ENCODE results near the gene MFNG. TPM values are rescaled to one million over a fixed set of nuclear protein-coding genes. Genes with fewer than 3 reads are reported as not detected.

MFNG gene
- polyA plus RNA-seq, 1 experiment = not detected

DNA sequence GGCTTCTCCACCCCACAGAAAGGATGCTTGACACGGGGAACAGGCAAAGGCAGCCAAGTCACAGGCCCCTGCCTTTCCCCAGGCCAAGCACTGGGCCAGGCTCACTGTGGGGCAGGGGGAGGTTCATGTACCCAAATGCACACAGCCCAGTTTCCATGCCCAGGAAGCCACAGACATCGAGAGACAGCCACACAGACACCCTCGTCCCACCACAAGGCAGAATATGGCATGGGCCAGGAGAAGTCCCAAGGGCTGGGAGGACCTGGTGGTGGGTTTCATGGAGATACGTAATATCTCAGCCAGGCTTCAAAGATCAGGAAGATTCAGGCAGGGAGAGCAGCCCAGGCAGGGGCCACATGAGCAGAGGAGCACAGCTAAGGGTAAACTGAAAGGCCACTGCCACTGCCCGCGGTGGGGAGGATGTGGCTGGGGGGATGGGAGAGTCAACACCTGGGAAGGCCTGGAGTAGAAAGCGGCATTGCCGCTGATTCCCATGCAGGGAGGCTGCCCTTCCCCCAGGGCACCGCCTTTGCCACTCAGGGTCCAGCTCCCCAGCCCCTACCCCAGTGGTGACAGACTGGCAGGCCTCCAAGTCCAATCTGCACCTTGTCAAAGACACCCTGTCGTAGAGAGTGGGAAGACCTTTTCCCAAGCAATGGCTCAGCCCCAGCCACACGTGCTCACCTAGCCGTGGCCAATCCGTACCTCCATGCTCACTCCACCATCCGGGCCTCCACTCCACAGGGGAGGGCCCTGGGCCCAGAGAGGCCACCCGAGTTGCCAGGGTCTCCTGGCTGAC lies 2.4 kb upstream of the MFNG start:
- peaks cover 1% of the 10 kb centered on the region; the same call in 1 of the 2 replicates for H3K36me3 ChIP-seq (ENCODE audit: control insufficient read depth, insufficient read depth, low read length)
- DNase-seq (ENCODE audit: low read depth) = no peak
- TF ChIP-seq, protein P1, sequence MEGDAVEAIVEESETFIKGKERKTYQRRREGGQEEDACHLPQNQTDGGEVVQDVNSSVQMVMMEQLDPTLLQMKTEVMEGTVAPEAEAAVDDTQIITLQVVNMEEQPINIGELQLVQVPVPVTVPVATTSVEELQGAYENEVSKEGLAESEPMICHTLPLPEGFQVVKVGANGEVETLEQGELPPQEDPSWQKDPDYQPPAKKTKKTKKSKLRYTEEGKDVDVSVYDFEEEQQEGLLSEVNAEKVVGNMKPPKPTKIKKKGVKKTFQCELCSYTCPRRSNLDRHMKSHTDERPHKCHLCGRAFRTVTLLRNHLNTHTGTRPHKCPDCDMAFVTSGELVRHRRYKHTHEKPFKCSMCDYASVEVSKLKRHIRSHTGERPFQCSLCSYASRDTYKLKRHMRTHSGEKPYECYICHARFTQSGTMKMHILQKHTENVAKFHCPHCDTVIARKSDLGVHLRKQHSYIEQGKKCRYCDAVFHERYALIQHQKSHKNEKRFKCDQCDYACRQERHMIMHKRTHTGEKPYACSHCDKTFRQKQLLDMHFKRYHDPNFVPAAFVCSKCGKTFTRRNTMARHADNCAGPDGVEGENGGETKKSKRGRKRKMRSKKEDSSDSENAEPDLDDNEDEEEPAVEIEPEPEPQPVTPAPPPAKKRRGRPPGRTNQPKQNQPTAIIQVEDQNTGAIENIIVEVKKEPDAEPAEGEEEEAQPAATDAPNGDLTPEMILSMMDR (IDR thresholded peaks at IDR 0.05; ENCODE audit: insufficient read depth, low read depth, low read length) = no peak
- no peak overlapping the region for H3K4me3 ChIP-seq (ENCODE audit: low read depth, low read length)
- ChIA-PET POLR2A (no interaction called here), CTCF (no interaction called here)
- no peaks in the 10 kb centered on the region for H3K27me3 ChIP-seq (ENCODE audit: control insufficient read depth, insufficient read depth, low read length)

DNA sequence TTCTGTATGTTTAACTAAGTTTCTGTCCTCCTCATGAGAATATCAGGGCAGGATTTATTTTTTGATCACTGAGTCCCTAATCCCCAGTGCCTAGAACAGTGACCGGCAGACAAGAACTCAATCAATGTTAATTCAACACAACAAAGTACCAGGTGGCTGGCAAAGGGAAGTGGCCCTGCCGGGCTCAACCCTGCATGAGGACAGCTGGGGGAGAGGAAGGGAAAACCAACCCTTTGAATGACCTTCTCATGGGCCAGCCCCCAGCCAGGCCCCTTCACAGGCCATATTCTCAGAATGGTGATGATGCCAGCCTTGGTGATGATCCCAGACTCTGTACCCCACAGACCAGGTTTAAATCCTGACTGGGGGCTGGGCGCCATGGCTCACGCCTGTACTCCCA lies 1.4 kb upstream of the MFNG start:
- CTCF ChIA-PET = no interaction called here
- TF ChIP-seq, protein P1 (IDR thresholded peaks at IDR 0.05; ENCODE audit: insufficient read depth, low read depth, low read length) = no peak
- POLR2A ChIA-PET = no interaction called here
- Histone ChIP-seq H3K36me3 (ENCODE audit: control insufficient read depth, insufficient read depth, low read length) (peaks cover 1% of the 10 kb centered on the region; the same call in 1 of the 2 replicates), H3K27me3 (ENCODE audit: control insufficient read depth, insufficient read depth, low read length) (no peaks in the 10 kb centered on the region), H3K4me3 (ENCODE audit: low read depth, low read length) (no peak overlapping the region)
- no peak for DNase-seq (ENCODE audit: low read depth)

DNA sequence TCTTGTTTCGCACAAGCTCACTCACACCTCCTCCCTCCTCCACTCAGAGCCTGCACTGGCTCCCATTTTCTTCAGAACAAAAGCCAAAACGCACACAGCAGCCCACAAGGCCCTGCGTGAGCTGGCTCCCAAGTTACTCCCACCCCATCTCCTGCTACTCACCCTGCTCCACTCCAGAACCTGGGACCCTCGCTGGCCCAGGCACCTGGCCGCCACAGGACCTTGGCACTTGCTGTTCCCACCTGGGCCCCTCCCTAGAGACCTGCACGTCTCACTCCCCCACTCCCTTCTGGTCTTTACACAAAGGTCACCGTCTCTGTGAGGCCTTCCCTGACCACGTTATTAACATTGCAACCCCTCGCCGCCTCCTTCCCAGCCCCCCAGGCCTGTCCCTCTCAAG lies 945 bp upstream of the MFNG start:
- TF ChIP-seq, protein P1 (IDR thresholded peaks at IDR 0.05; ENCODE audit: insufficient read depth, low read depth, low read length) = no peak
- CTCF ChIA-PET = interaction anchor here (0.8 kb wide), 1 partner anchor 17 kb away, joined by 3 read pairs; no protein-coding TSS in a partner anchor
- POLR2A ChIA-PET = no interaction called here
- no peak overlapping the region for H3K4me3 ChIP-seq (ENCODE audit: low read depth, low read length)
- peaks cover 1% of the 10 kb centered on the region; the same call in 1 of the 2 replicates for H3K36me3 ChIP-seq (ENCODE audit: control insufficient read depth, insufficient read depth, low read length)
- H3K27me3 ChIP-seq (ENCODE audit: control insufficient read depth, insufficient read depth, low read length) = no peaks in the 10 kb centered on the region
- DNase-seq (ENCODE audit: low read depth) = no peak

DNA sequence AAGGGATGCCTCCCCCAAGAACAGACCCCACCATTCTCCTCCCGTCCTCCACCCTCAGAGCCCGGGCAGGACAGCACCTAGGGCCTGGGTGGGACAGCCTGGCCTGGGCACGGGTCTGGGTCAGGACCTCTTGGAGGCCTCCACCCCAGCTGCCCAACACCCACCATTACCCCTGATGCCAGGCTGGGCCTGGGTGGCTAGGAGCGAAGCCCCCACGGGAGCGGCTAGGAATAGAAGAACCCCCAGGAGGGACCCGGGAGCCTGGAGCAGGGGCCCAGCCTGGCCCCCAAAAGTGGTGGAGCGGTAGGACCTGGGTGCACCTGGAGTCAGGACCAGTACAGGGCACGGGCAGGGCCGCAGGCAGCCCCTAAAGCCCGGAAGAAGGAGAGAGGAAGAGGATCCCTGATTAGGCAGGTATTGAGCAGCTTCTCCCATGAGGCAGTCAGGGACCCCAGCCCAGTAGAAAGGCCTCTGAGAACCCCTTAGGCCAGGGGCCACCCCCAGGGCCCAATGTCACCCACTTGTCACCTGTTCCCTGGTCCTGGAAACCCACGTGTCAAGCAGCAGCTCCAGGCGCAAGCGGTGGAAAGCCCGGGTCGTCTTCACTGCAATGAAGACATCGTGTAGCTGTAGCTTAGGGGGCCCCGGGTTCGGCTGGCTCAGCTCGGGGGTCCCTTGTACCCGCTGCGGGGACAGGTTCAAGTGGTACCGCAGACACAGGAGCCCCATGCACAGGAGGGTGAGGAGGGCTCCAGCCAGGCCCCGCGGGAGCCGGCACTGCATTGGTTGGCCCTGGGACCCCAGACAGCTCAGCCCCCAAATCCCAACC lies 575 bp downstream of the MFNG start:
- Histone ChIP-seq H3K27me3 (ENCODE audit: control insufficient read depth, insufficient read depth, low read length) (no peaks in the 10 kb centered on the region), H3K36me3 (ENCODE audit: control insufficient read depth, insufficient read depth, low read length) (peaks cover 1% of the 10 kb centered on the region; the same call in 1 of the 2 replicates), H3K4me3 (ENCODE audit: low read depth, low read length) (no peak overlapping the region)
- TF ChIP-seq, protein P1 (IDR thresholded peaks at IDR 0.05; ENCODE audit: insufficient read depth, low read depth, low read length) = no peak
- ChIA-PET POLR2A (no interaction called here), CTCF (interaction anchor here (1.0 to 1.6 kb wide), 4 partner anchors 13 to 76 kb away, joined by 3 to 6 read pairs (median 3); no protein-coding TSS in a partner anchor)
- no peak for DNase-seq (ENCODE audit: low read depth)

All from BJ (cell line).